HepG2 (cell line): Measurements from ENCODE around the gene GPR42. TPM values are rescaled to one million over a fixed set of nuclear protein-coding genes. Genes with fewer than 3 reads are reported as not detected.
A peak's percentile ranks its signal among the peaks of the same experiment; 100 is the strongest.

ENCODE experiments used
- ATAC-seq: fragments of 200-7000 bp; cut with Tn5 transposase; 3 replicates; pipeline ENCODE4 v1.9.1; 2020; ENCODE audit warnings: mild to moderate bottlenecking, moderate library complexity
- BruUV-seq: library from RNA; stranded (reverse); fragments of 400-500 nt; replicated peaks from 2 replicates; lab custom pipeline; 2021; lab: Mats Ljungman, UMichigan
- CTCF ChIA-PET: fragments of 300-600 bp; formaldehyde crosslinking; extraction: SDS; loops from one replicate; lab custom pipeline; 2021; ENCODE audit warnings: low total read pairs, inconsistent platforms, low intra/inter-chr PET ratio; lab: Yijun Ruan, JAX
- POLR2A ChIA-PET: fragments of 350-600 bp; sonication (Branson Sonifier 250); formaldehyde crosslinking; loops from one replicate; lab custom pipeline; 2020; ENCODE audit warnings: antibody characterized with exemption, inconsistent platforms; lab: Yijun Ruan, JAX
- DNase-seq: peaks from one replicate; pipeline ENCODE4 v3.0.0-alpha.2; 2015; ENCODE audit warnings: low spot score
- FAIRE-seq: peaks from 3 replicates; lab custom pipeline; 2011; peaks lifted over from hg19 to GRCh38; lab: Jason Lieb, UNC
- H2AFZ ChIP-seq: one replicate; pipeline ENCODE4 v1.6.1; 2011; ENCODE audit warnings: low read length, inconsistent platforms
- H3K27ac ChIP-seq: fragments of 300-600 bp; 3 replicates; pipeline ENCODE4 v1.8.0; 2011; ENCODE audit warnings: mixed run types, mild to moderate bottlenecking, mixed read lengths, low read length, inconsistent platforms; ENCODE audit not compliant: insufficient read depth; ENCODE audit errors: extremely low read length
- H3K27me3 ChIP-seq, 2 experiments: fragments of 200-600 bp in 1 of 2; 2 replicates in 1 of 2; 3 replicates in 1 of 2; pipeline versions ENCODE4 v1.6.0 to v1.8.0; 2011; ENCODE audit warnings: low read length in 2 of 2, mild to moderate bottlenecking in 2 of 2, moderate library complexity in 2 of 2, inconsistent platforms in 1 of 2; ENCODE audit not compliant: insufficient read depth in 2 of 2, control insufficient read depth in 1 of 2
- H3K36me3 ChIP-seq, 2 experiments: fragments of 200-600 bp in 1 of 2; replicated peaks in 1 of 2; 2 replicates in 1 of 2; 3 replicates in 1 of 2; pipeline versions ENCODE4 v1.5.1 to v1.8.0; 2011; ENCODE audit warnings: low read length in 2 of 2, inconsistent platforms in 1 of 2; ENCODE audit not compliant: insufficient read depth in 2 of 2, control insufficient read depth in 1 of 2
- H3K4me1 ChIP-seq: 2 replicates; pipeline ENCODE4 v1.5.1; 2012; ENCODE audit warnings: low read length, inconsistent platforms; ENCODE audit not compliant: insufficient read depth
- H3K4me2 ChIP-seq: 2 replicates; pipeline ENCODE4 v1.6.0; 2011; ENCODE audit warnings: low read depth, low read length, inconsistent platforms
- H3K4me3 ChIP-seq, 3 experiments: fragments of 200-600 bp in 1 of 3; sonication (generic), shearing (Covaris generic) in 1 of 3; replicated peaks in 1 of 3; 2 replicates each; pipeline ENCODE4 v1.5.1; 2011 to 2016; ENCODE audit warnings: low read length in 3 of 3, inconsistent platforms in 2 of 3, low read depth in 2 of 3, mild to moderate bottlenecking in 2 of 3, control low read depth in 1 of 3, mixed read lengths in 1 of 3; ENCODE audit not compliant: insufficient read depth in 1 of 3
- H3K79me2 ChIP-seq: one replicate; pipeline ENCODE4 v1.6.1; 2011; ENCODE audit warnings: low read length, inconsistent platforms; ENCODE audit not compliant: insufficient read depth
- H3K9ac ChIP-seq: 2 replicates; pipeline ENCODE4 v1.6.0; 2011; ENCODE audit warnings: mild to moderate bottlenecking, low read depth, low read length, inconsistent platforms; ENCODE audit not compliant: insufficient read depth
- H3K9me3 ChIP-seq: 2 replicates; pipeline ENCODE4 v1.5.1; 2012; ENCODE audit warnings: mild to moderate bottlenecking, low read length
- H4K20me1 ChIP-seq: 2 replicates; pipeline ENCODE4 v1.6.0; 2011; ENCODE audit warnings: inconsistent platforms, mild to moderate bottlenecking, low read length, moderate library complexity; ENCODE audit not compliant: insufficient read depth
- DPF2 ChIP-seq: sonication (generic); formaldehyde crosslinking; IDR thresholded peaks from 2 replicates; pipeline ENCODE4 v1.4.0; 2020; ENCODE audit warnings: mild to moderate bottlenecking, low read depth, missing genetic modification reagents, borderline replicate concordance
- HDAC2 ChIP-seq: sonication (generic); formaldehyde crosslinking; IDR thresholded peaks from 2 replicates; pipeline ENCODE4 v1.4.0; 2020; ENCODE audit warnings: missing genetic modification reagents
- NFIB ChIP-seq: sonication (generic); formaldehyde crosslinking; IDR thresholded peaks from 2 replicates; pipeline ENCODE4 v1.9.0; 2021; ENCODE audit warnings: missing genetic modification reagents, mild to moderate bottlenecking, borderline replicate concordance
- NFKB2 ChIP-seq: sonication (generic); formaldehyde crosslinking; IDR thresholded peaks from 2 replicates; pipeline ENCODE4 v1.4.0; 2020; ENCODE audit warnings: missing genetic modification reagents, borderline replicate concordance
- NR2F2 ChIP-seq: IDR thresholded peaks from 2 replicates; pipeline ENCODE4 v1.6.1; 2012; ENCODE audit warnings: low read depth, inconsistent platforms, borderline replicate concordance
- SALL2 ChIP-seq: sonication (generic); formaldehyde crosslinking; IDR thresholded peaks from 2 replicates; pipeline ENCODE4 v1.8.1; 2023; ENCODE audit warnings: mild to moderate bottlenecking, missing genetic modification reagents, inconsistent platforms
- TARDBP ChIP-seq: sonication (generic); formaldehyde crosslinking; IDR thresholded peaks from 2 replicates; pipeline ENCODE4 v1.8.0; 2022; ENCODE audit warnings: mild to moderate bottlenecking, missing genetic modification reagents
- TBL1XR1 ChIP-seq: fragments of 150-350 bp; IDR thresholded peaks from 2 replicates; pipeline ENCODE4 v1.6.1; 2014; ENCODE audit warnings: borderline replicate concordance, low read length; ENCODE audit not compliant: partially characterized antibody
- YY1 ChIP-seq: IDR thresholded peaks from 2 replicates; pipeline ENCODE4 v1.6.1; 2011; ENCODE audit warnings: low read length, low read depth, moderate library complexity, mild to moderate bottlenecking; ENCODE audit not compliant: insufficient read depth, insufficient replicate concordance
- WGBS: methylation state at CpG from one replicate; pipeline ENCODE4 v1.1.6; 2017; ENCODE audit warnings: low lambda C conversion rate; 5-methylcytosine and 5-hydroxymethylcytosine counted together
- in situ Hi-C: cut with HindIII; loops from 2 replicates; pipeline ENCODE4 v1.10.0; 2017; ENCODE audit warnings: low pct_unique_long_range_greater_than_20kb; ENCODE audit not compliant: extremely low pct_ligation_motif_present
- intact Hi-C: fragments of 100-400 bp; cut with micrococcal nuclease; formaldehyde crosslinking; loops from one replicate; pipeline ENCODE4 v1.10.0; 2022; ENCODE audit not compliant: unreplicated experiment
- polyA plus RNA-seq, 8 experiments: library from polyadenylated mRNA; depleted of rRNA in 3 of 8; stranded (reverse) in 7 of 8; unstranded in 1 of 8; fragments of >200 nt; fragmentation: Illumina TruSeq in 4 of 8; extraction: Trizol in 4 of 8; gene quantifications; 2 replicates each; pipeline versions ENCODE4 v1.2.1 to v1.2.3, GENCODE V29; 2011 to 2016; ENCODE audit warnings: low read depth in 4 of 8, missing spikeins in 1 of 8, mixed read lengths in 1 of 8; ENCODE audit not compliant: insufficient read depth in 1 of 8
- total RNA-seq, 5 experiments: library from RNA; depleted of rRNA; stranded (reverse); fragments of >200 nt; fragmentation: Illumina TruSeq; extraction: Trizol; gene quantifications; 2 replicates each; pipeline ENCODE4 v1.2.3, GENCODE V29; 2016; ENCODE audit warnings: low read depth in 1 of 5
- TF ChIP-seq, protein P1 (sequence below): sonication (generic); formaldehyde crosslinking; IDR thresholded peaks from 2 replicates; pipeline ENCODE4 v1.8.0; 2022; ENCODE audit warnings: mild to moderate bottlenecking, missing genetic modification reagents
- TF ChIP-seq, protein P2 (sequence below): IDR thresholded peaks from 2 replicates; pipeline ENCODE4 v1.6.1; 2018; ENCODE audit warnings: missing genetic modification reagents, mild to moderate bottlenecking, missing compliant biosample characterization
- TF ChIP-seq, protein P3 (sequence below), 2 experiments: IDR thresholded peaks; 2 replicates each; pipeline ENCODE4 v1.6.1; 2011 to 2012; ENCODE audit warnings: low read length in 2 of 2, borderline replicate concordance in 1 of 2, low read depth in 1 of 2, mild to moderate bottlenecking in 1 of 2, moderate library complexity in 1 of 2

Gene GPR42
- total and polyA plus RNA-seq, 2 of the 13 experiments (the other 11 are each of a cell fraction or from before 2014, with no cell fraction given) = not detected

DNA sequence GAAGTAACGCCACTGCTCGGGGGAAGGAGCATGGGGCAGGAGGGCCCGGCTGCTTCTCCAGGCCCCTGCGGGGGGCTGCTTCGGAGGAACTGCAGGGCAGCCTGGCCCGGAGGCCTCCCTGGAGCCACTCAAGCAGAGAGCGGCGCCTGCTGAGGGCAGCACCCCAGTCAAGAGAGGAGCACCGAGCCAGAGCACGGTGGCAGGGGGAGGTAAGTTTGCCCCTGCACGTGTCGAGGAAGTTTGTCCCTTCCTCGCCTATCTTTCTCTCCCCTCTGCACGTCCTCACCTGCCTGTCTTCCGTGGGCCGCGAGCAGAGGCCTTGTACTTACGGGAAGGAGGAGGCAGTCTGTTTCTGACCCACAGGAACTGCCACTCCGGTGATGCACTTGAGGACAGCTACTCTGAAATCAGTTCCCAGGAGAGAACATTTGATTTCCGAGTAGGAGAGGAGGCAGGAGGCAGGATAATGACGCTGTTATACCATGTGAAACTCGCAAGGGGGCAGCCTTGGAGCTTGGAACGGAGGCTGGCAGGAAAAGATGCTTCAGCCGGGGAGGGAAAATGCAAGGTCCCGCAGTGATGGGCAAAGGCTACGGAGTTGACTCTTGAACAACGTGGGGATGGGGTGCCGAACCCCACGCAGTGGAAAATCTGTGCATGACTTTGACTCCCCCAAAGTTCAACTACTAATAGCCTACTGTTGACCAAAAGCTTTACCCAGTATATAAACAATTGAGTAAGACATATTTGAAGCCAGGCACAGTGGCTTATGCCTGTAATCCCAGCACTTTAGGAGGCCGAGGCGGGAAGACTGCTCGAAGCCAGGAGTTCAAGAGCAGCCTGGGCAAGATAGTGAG lies 18.2 kb upstream of the GPR42 start (continued):
- TF ChIP-seq TBL1XR1 (no peak), TARDBP (CRISPR knock-in tag) (peak; percentile 72; the same call in 1 of the 2 replicates), SALL2 (CRISPR knock-in tag) (no peak), NFKB2 (CRISPR knock-in tag) (no peak), NR2F2 (peak; percentile 44; the same call in 1 of the 2 replicates), HDAC2 (CRISPR knock-in tag) (peak; percentile 23; the same call in 1 of the 2 replicates)
- TF ChIP-seq, protein P1, sequence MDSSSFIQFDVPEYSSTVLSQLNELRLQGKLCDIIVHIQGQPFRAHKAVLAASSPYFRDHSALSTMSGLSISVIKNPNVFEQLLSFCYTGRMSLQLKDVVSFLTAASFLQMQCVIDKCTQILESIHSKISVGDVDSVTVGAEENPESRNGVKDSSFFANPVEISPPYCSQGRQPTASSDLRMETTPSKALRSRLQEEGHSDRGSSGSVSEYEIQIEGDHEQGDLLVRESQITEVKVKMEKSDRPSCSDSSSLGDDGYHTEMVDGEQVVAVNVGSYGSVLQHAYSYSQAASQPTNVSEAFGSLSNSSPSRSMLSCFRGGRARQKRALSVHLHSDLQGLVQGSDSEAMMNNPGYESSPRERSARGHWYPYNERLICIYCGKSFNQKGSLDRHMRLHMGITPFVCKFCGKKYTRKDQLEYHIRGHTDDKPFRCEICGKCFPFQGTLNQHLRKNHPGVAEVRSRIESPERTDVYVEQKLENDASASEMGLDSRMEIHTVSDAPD (CRISPR knock-in tag) = no peak
- TF ChIP-seq, protein P2, sequence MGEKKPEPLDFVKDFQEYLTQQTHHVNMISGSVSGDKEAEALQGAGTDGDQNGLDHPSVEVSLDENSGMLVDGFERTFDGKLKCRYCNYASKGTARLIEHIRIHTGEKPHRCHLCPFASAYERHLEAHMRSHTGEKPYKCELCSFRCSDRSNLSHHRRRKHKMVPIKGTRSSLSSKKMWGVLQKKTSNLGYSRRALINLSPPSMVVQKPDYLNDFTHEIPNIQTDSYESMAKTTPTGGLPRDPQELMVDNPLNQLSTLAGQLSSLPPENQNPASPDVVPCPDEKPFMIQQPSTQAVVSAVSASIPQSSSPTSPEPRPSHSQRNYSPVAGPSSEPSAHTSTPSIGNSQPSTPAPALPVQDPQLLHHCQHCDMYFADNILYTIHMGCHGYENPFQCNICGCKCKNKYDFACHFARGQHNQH = peak; percentile 51; the same call in 1 of the 2 replicates

DNA sequence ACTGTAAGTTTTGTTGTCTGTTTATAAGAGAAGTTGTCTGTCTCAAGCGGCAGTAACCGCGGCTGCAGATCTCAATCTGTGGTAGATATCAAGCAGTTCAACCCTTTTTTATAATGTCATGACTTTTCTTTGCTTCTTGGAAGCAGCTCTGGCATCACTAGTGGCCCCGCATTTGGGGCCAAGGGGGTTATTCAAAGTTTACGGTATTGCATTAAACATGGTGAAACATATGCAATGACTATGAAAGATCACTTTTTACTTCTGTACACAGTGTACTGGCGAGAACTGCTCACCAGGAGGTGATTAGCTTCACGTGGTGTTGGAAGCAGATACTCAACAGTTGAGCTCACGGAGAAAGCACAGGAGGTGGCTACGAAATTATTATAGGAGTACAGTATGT lies 17.2 kb upstream of the GPR42 start:
- Histone ChIP-seq H3K27me3 (peaks cover 0 to 1% of the 10 kb centered on the region in 2 experiments; a peak in 1 of 5 replicates), H3K27ac (no peak overlapping the region), H3K9ac (no peak overlapping the region), H3K36me3 (no peaks in the 10 kb centered on the region), H3K4me2 (no peak overlapping the region), H3K4me3 (no peak overlapping the region), H2AFZ (no peak overlapping the region), H3K9me3 (no peaks in the 10 kb centered on the region), H3K4me1 (peaks cover 63% of the 10 kb centered on the region), H4K20me1 (no peaks in the 10 kb centered on the region), H3K79me2 (no peaks in the 10 kb centered on the region)
- BruUV-seq = no TSS peak
- ChIA-PET POLR2A (interaction anchor here (0.8 to 1.6 kb wide), 2 partner anchors 81 to 141 kb away, joined by 3 read pairs; no protein-coding TSS in a partner anchor), CTCF (interaction anchor here (1.5 to 2.7 kb wide), 4 partner anchors 39 to 142 kb away, joined by 5 to 41 read pairs (median 20); partner anchors contain the start of gene USF2)
- intact Hi-C loops (loop anchor here (5.0 kb wide), 1 partner anchor 44 kb away; no protein-coding TSS in a partner anchor), in situ Hi-C loops (loop anchor here (5.0 kb wide), 1 partner anchor 114 kb away; no protein-coding TSS in a partner anchor)
- WGBS = 87% methylated on average over 9 of the region's 9 CpGs
- no peak for ATAC-seq
- DNase-seq = no peak
- no peak for FAIRE-seq
- TF ChIP-seq NFIB (CRISPR knock-in tag) = no peak
- no peak for TF ChIP-seq DPF2 (CRISPR knock-in tag)
- no peak for TF ChIP-seq YY1
- TF ChIP-seq, protein P3, sequence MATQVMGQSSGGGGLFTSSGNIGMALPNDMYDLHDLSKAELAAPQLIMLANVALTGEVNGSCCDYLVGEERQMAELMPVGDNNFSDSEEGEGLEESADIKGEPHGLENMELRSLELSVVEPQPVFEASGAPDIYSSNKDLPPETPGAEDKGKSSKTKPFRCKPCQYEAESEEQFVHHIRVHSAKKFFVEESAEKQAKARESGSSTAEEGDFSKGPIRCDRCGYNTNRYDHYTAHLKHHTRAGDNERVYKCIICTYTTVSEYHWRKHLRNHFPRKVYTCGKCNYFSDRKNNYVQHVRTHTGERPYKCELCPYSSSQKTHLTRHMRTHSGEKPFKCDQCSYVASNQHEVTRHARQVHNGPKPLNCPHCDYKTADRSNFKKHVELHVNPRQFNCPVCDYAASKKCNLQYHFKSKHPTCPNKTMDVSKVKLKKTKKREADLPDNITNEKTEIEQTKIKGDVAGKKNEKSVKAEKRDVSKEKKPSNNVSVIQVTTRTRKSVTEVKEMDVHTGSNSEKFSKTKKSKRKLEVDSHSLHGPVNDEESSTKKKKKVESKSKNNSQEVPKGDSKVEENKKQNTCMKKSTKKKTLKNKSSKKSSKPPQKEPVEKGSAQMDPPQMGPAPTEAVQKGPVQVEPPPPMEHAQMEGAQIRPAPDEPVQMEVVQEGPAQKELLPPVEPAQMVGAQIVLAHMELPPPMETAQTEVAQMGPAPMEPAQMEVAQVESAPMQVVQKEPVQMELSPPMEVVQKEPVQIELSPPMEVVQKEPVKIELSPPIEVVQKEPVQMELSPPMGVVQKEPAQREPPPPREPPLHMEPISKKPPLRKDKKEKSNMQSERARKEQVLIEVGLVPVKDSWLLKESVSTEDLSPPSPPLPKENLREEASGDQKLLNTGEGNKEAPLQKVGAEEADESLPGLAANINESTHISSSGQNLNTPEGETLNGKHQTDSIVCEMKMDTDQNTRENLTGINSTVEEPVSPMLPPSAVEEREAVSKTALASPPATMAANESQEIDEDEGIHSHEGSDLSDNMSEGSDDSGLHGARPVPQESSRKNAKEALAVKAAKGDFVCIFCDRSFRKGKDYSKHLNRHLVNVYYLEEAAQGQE (IDR thresholded peaks at IDR 0.05; ENCODE audit: borderline replicate concordance in 1 of 2, low read depth in 1 of 2, low read length in 2 of 2) = no peak
